ENCODE data around the gene MEGF11.

DNA sequence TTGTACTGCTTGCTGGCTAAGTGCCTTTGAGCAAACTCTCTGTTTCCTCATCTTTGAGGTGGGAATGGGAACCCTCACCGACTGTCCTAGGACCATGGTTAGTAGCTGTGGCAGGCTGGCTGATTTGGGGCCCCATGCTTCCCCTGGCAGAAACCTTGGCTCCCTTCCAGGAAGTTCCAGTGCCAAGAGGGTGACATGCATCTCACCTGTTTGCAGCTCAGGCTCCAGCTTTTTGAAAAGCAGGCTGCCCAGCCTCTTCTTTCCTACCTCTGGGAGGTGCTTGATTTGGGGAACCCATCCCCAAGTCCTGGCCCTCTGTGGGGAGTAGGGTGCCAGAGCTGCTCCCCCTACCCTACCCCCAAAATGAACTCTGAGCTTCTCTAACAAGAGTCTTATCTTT lies 333.4 kb downstream of the MEGF11 start:
- no peak for TF ChIP-seq EZH2 (IDR thresholded peaks at IDR 0.05)
- TF ChIP-seq, protein P1, sequence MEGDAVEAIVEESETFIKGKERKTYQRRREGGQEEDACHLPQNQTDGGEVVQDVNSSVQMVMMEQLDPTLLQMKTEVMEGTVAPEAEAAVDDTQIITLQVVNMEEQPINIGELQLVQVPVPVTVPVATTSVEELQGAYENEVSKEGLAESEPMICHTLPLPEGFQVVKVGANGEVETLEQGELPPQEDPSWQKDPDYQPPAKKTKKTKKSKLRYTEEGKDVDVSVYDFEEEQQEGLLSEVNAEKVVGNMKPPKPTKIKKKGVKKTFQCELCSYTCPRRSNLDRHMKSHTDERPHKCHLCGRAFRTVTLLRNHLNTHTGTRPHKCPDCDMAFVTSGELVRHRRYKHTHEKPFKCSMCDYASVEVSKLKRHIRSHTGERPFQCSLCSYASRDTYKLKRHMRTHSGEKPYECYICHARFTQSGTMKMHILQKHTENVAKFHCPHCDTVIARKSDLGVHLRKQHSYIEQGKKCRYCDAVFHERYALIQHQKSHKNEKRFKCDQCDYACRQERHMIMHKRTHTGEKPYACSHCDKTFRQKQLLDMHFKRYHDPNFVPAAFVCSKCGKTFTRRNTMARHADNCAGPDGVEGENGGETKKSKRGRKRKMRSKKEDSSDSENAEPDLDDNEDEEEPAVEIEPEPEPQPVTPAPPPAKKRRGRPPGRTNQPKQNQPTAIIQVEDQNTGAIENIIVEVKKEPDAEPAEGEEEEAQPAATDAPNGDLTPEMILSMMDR (IDR thresholded peaks at IDR 0.05) = no peak

Data from neural progenitor cell (in vitro differentiated cells).